ENCODE measurements around the gene ATP6V1C2.

GRCh38 chr2:10819714-10820314 lies 98.4 kb downstream of the ATP6V1C2 start:
- TF ChIP-seq CTCF (conservative IDR thresholded peaks at IDR 0.05) (no peak), EZH2 (IDR thresholded peaks at IDR 0.05; ENCODE audit: low read depth) (no peak)

All from PC-9 (cell line).